ENCODE data around the gene ELAVL4. TPM values are rescaled to one million over a fixed set of nuclear protein-coding genes. Genes with fewer than 3 reads are reported as not detected.

ELAVL4 gene
- total and polyA plus RNA-seq, 2 of the 8 experiments (the other 6 are each of a cell fraction or from before 2014, with no cell fraction given): 0.21 to 0.89 TPM

- TF ChIP-seq CHD7 (IDR thresholded peaks at IDR 0.05; ENCODE audit: insufficient replicate concordance, low read length) (no peak), GTF2F1 (IDR thresholded peaks at IDR 0.05; ENCODE audit: borderline replicate concordance, low read depth, low read length) (no peak), E2F6 (IDR thresholded peaks at IDR 0.05) (no peak), MAFK (IDR thresholded peaks at IDR 0.05; ENCODE audit: low read depth, low read length) (no peak)
Observed at GRCh38 chr1:50172299-50172698, 63.6 kb downstream of the ELAVL4 start (continued).
